ENCODE results near the gene SEMA3D. TPM values are rescaled to one million over a fixed set of nuclear protein-coding genes. Genes with fewer than 3 reads are reported as not detected.

Gene SEMA3D
- total and polyA plus RNA-seq, 2 donors (not counting 3 experiments of a cell fraction or from before 2014, with no cell fraction given) = 9.9 to 10.3 TPM

DNA sequence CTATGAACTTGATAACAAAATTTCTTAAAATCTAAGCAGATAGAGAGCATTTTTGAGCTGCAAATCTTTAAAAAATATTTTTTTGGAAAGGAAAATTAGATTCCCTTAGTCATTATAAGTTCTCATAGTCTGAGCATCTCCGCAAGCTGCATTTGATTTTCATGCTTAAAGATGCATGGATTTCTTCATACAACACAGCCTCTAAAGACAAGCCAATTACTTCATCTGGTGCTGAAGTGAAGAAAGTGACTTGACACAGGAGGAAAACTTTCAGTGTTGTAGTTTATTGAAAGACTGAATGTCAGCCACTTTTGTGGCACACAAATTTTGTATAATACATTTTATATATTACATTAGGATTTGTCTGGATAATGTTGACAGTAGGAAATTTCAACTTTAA, 22.5 kb downstream of the SEMA3D start:
- Histone ChIP-seq H3K9me3 (replicated peaks; ENCODE audit: control insufficient read depth, insufficient read depth, low read length) (no peaks in the 10 kb centered on the region), H3K4me1 (ENCODE audit: control insufficient read depth, extremely low read depth, insufficient read depth, low read length) (peaks cover 22% of the 10 kb centered on the region), H3K9ac (replicated peaks; ENCODE audit: extremely low read depth, insufficient read depth, low read length) (no peak overlapping the region), H4K20me1 (replicated peaks; ENCODE audit: control insufficient read depth, extremely low read depth, insufficient read depth, low read length) (no peaks in the 10 kb centered on the region), H3K9me1 (replicated peaks; ENCODE audit: control insufficient read depth, extremely low read depth, insufficient read depth, low read length) (no peaks in the 10 kb centered on the region), H3K27ac (ENCODE audit: insufficient read depth, low read depth, low read length) (no peak overlapping the region), H2AFZ (ENCODE audit: low read depth, low read length) (no peak overlapping the region), H3K79me2 (ENCODE audit: control insufficient read depth, insufficient read depth, low read length) (no peaks in the 10 kb centered on the region), H3K36me3 (ENCODE audit: control insufficient read depth in 2 of 2, extremely low read depth in 1 of 2, insufficient read depth in 2 of 2, low read length in 2 of 2) (no peaks in the 10 kb centered on the region), H3K4me3 (replicated peaks in 1 of 3; ENCODE audit: insufficient read depth in 1 of 3, low read depth in 1 of 3, low read length in 3 of 3) (no peak overlapping the region), H3K27me3 (ENCODE audit: control insufficient read depth in 2 of 2, insufficient read depth in 2 of 2, low read length in 2 of 2) (no peaks in the 10 kb centered on the region), H3K4me2 (ENCODE audit: insufficient read depth, low read length) (no peak overlapping the region)
- ChIA-PET CTCF (interaction anchor here (2.3 kb wide), 1 partner anchor 22 kb away, joined by 9 read pairs; the partner anchor contains the start of gene SEMA3D), POLR2A (no interaction called here)
- intact Hi-C loops (cut with micrococcal nuclease) (no loop called here), dilution Hi-C loops (cut with MboI; ENCODE audit: extremely low pct_ligation_motif_present, low sequenced_read_pairs) (no loop called here)
- TF ChIP-seq, protein P1, sequence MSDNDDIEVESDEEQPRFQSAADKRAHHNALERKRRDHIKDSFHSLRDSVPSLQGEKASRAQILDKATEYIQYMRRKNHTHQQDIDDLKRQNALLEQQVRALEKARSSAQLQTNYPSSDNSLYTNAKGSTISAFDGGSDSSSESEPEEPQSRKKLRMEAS (IDR thresholded peaks at IDR 0.05; ENCODE audit: insufficient read depth, insufficient read length) = no peak
- TF ChIP-seq, protein P2, sequence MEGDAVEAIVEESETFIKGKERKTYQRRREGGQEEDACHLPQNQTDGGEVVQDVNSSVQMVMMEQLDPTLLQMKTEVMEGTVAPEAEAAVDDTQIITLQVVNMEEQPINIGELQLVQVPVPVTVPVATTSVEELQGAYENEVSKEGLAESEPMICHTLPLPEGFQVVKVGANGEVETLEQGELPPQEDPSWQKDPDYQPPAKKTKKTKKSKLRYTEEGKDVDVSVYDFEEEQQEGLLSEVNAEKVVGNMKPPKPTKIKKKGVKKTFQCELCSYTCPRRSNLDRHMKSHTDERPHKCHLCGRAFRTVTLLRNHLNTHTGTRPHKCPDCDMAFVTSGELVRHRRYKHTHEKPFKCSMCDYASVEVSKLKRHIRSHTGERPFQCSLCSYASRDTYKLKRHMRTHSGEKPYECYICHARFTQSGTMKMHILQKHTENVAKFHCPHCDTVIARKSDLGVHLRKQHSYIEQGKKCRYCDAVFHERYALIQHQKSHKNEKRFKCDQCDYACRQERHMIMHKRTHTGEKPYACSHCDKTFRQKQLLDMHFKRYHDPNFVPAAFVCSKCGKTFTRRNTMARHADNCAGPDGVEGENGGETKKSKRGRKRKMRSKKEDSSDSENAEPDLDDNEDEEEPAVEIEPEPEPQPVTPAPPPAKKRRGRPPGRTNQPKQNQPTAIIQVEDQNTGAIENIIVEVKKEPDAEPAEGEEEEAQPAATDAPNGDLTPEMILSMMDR (IDR thresholded peaks at IDR 0.05; ENCODE audit: extremely low read depth in 1 of 2, insufficient read depth in 1 of 2, low read depth in 1 of 2, low read length in 2 of 2) = no peak
- TF ChIP-seq MYC (IDR thresholded peaks at IDR 0.05; ENCODE audit: low read depth, low read length) (no peak), GATA2 (IDR thresholded peaks at IDR 0.05; ENCODE audit: insufficient read depth, insufficient read length, low read depth, low read length) (no peak), EZH2 (IDR thresholded peaks at IDR 0.05; ENCODE audit: borderline replicate concordance, low read depth, low read length, severe bottlenecking) (no peak), JUN (IDR thresholded peaks at IDR 0.05; ENCODE audit: borderline replicate concordance, insufficient read depth, insufficient read length, low read depth) (no peak), POLR2AphosphoS5 (IDR thresholded peaks at IDR 0.05; ENCODE audit: insufficient read depth, low read depth, low read length) (no peak), POLR2A (IDR thresholded peaks at IDR 0.05; ENCODE audit: low read depth, low read length) (no peak), FOS (IDR thresholded peaks at IDR 0.05; ENCODE audit: borderline replicate concordance, insufficient read depth, low read length) (no peak)
- DNase-seq (ENCODE audit: low read depth, low spot score) = no peak
- BruUV-seq (replicated peaks) = no TSS peak
- FAIRE-seq = no peak

All from endothelial cell of umbilical vein (primary cell).